ENCODE results near the gene SPOPL.
"Not testable (repeated sequence)": the region's sequence is repeated elsewhere in the genome, so short reads cannot be mapped to it uniquely, and the experiment has no call there.

The SPOPL gene

GRCh38 chr2:138534791-138535190 is 33.2 kb downstream of the SPOPL start:
- no peak for DNase-seq

GRCh38 chr2:138536302-138536701 is 34.7 kb downstream of the SPOPL start:
- DNase-seq = no peak

- DNase-seq = no peak
Measured at GRCh38 chr2:138536740-138537139, 35.2 kb downstream of the SPOPL start.

- no peak for DNase-seq
Measured at GRCh38 chr2:138537170-138537915, 35.8 kb downstream of the SPOPL start.

GRCh38 chr2:138544206-138544605 is 42.6 kb downstream of the SPOPL start:
- not testable (repeated sequence) for DNase-seq

- no peak for DNase-seq
Measured at GRCh38 chr2:138548796-138549195, 47.2 kb downstream of the SPOPL start.

GRCh38 chr2:138550172-138550571 is 48.6 kb downstream of the SPOPL start:
- no peak for DNase-seq

GRCh38 chr2:138550670-138551287 is 49.2 kb downstream of the SPOPL start:
- no peak for DNase-seq

GRCh38 chr2:138554123-138554522 is 52.6 kb downstream of the SPOPL start:
- no peak for DNase-seq

- no peak for DNase-seq
Measured at GRCh38 chr2:138559641-138560040, 58.1 kb downstream of the SPOPL start.

- no peak for DNase-seq
Measured at GRCh38 chr2:138564586-138565229, 63.1 kb downstream of the SPOPL start.

GRCh38 chr2:138565230-138565598 is 63.6 kb downstream of the SPOPL start:
- no peak for DNase-seq

- DNase-seq = no peak
Measured at GRCh38 chr2:138572318-138572717, 70.7 kb downstream of the SPOPL start.

- DNase-seq = no peak
Measured at GRCh38 chr2:138577066-138577465, 75.5 kb downstream of the SPOPL start.

- DNase-seq = no peak
Measured at GRCh38 chr2:138579556-138579955, 78.0 kb downstream of the SPOPL start.

GRCh38 chr2:138581909-138582308 is 80.3 kb downstream of the SPOPL start:
- DNase-seq = no peak

GRCh38 chr2:138589663-138590062 is 88.1 kb downstream of the SPOPL start:
- DNase-seq = no peak

GRCh38 chr2:138596403-138596802 is 94.8 kb downstream of the SPOPL start:
- no peak for DNase-seq

GRCh38 chr2:138600732-138601457 is 99.3 kb downstream of the SPOPL start:
- no peak for DNase-seq

- DNase-seq = no peak
Measured at GRCh38 chr2:138601458-138602165, 100.0 kb downstream of the SPOPL start.

GRCh38 chr2:138602166-138602460 is 100.5 kb downstream of the SPOPL start:
- DNase-seq = no peak

- DNase-seq = no peak
Measured at GRCh38 chr2:138607746-138608145, 106.2 kb downstream of the SPOPL start.

- DNase-seq = no peak
Measured at GRCh38 chr2:138609446-138609845, 107.9 kb downstream of the SPOPL start.

Measured in NCI-H1930 (cell line).